Measurements from ENCODE around the gene BEST2. TPM values are rescaled to one million over a fixed set of nuclear protein-coding genes. Genes with fewer than 3 reads are reported as not detected.
A peak's percentile ranks its signal among the peaks of the same experiment; 100 is the strongest.
"Not testable (repeated sequence)": the region's sequence is repeated elsewhere in the genome, so short reads cannot be mapped to it uniquely, and the experiment has no call there.

Gene BEST2
- total RNA-seq, 1 donor = not detected

- Histone ChIP-seq H3K4me1 (ENCODE audit: insufficient read depth, low read length) (peaks cover 49% of the 10 kb centered on the region), H3K9me3 (ENCODE audit: low read depth, low read length) (no peaks in the 10 kb centered on the region), H3K4me3 (ENCODE audit: low read length) (peak overlapping the region; percentile 100)
Measured at GRCh38 chr19:12793290-12794195, 42.0 kb downstream of the BEST2 start.

DNA sequence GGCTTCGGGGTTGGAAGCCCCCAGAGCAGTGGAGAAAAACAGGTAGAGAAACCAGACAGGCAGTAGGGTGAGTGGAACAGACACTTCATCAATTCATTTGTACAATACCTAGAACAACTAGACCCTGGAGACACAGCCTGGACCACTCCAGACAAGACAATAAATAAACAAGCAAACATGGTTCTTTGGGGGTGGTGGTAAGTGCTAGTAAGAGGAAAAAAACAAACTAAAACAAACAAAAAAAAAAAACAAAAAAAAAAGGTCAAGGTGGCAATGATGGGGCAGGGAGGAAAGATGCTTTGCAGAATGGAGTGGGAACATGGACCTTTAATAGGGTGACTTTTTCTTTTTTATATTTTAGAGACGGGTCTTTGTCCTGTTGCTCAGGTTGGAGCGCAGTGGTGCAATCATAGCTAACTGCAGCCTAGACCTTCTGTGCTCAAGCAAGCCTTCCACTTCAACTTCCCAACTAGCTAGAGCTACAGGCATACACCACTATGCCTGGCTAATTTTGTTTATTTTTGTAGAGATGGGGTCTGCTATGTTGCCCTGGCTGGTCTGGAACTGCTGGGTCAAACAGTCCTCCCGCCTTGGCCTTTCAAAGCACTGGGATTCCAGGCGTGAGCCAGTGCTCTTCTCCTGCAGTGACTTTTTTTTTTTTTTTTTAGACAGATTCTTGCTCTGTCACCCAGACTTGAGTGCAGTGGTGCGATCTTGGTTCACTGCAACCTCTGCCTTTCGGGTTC, 42.8 kb downstream of the BEST2 start:
- H3K4me1 ChIP-seq (ENCODE audit: insufficient read depth, low read length) = peaks cover 40% of the 10 kb centered on the region
- H3K9me3 ChIP-seq (ENCODE audit: low read depth, low read length) = no peaks in the 10 kb centered on the region
- no peaks in the 10 kb centered on the region for H3K27me3 ChIP-seq (ENCODE audit: insufficient read depth, low read length)
- H3K4me3 ChIP-seq (ENCODE audit: low read length) = peak overlapping the region; percentile 100

More at GRCh38 chr19:12793290-12794195, 42.0 kb downstream of the BEST2 start:
- H3K27me3 ChIP-seq (ENCODE audit: insufficient read depth, low read length) = no peaks in the 10 kb centered on the region

GRCh38 chr19:12794971-12795381, 43.4 kb downstream of the BEST2 start:
- peaks cover 39% of the 10 kb centered on the region for H3K4me1 ChIP-seq (ENCODE audit: insufficient read depth, low read length)
- H3K9me3 ChIP-seq (ENCODE audit: low read depth, low read length) = no peaks in the 10 kb centered on the region
- H3K4me3 ChIP-seq (ENCODE audit: low read length) = no peak overlapping the region
- no peaks in the 10 kb centered on the region for H3K27me3 ChIP-seq (ENCODE audit: insufficient read depth, low read length)

DNA sequence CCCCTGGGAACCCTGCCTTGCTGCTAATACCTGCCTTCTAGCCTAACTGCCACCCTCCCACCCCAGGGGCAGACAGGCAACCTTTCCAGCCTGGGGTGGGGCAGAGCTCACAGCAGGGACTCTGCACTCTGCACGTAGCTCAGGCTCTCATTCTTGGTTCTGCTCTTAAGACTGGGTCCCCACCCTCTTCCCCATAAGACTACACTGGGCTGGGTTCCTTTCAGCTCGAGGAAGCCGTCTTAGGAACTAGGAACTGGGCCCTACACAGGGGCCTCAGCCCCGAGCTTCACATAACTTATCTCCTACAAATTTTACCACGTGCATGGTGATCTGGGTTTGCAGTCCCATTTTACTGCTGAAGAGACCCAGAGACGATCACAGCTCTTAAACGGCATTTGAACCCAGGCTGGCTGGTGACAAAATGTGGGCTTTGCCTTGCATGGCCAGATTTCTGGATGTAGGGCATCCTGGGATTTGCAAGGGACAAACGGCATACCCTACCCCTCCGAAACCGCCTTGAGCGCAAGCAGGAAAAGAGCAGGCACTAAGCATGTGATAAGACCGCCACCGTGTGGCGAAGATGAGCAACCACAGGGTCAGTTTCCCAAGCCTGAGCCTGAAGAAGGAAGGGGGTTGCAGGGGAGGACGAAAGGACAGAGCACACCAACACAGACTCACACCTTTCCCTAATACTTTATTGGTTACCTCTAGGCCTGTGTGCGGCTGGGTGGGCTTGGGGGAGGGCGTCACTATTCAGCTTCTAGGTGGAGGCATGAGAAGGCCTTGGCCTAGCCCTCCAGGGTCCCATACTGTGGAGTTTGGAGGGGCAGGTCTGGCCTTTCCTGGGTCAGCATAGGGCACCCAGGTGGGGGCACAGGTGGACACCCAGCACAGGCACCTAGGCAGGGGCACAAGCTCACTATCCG, 44.8 kb downstream of the BEST2 start:
- H3K27me3 ChIP-seq (ENCODE audit: insufficient read depth, low read length) = peaks cover 7% of the 10 kb centered on the region
- peaks cover 42% of the 10 kb centered on the region for H3K4me1 ChIP-seq (ENCODE audit: insufficient read depth, low read length)
- no peaks in the 10 kb centered on the region for H3K9me3 ChIP-seq (ENCODE audit: low read depth, low read length)
- H3K4me3 ChIP-seq (ENCODE audit: low read length) = no peak overlapping the region

GRCh38 chr19:12797141-12797587, 45.6 kb downstream of the BEST2 start:
- peaks cover 8% of the 10 kb centered on the region for H3K27me3 ChIP-seq (ENCODE audit: insufficient read depth, low read length)
- H3K4me1 ChIP-seq (ENCODE audit: insufficient read depth, low read length) = peaks cover 50% of the 10 kb centered on the region
- H3K9me3 ChIP-seq (ENCODE audit: low read depth, low read length) = no peaks in the 10 kb centered on the region
- H3K4me3 ChIP-seq (ENCODE audit: low read length) = no peak overlapping the region

DNA sequence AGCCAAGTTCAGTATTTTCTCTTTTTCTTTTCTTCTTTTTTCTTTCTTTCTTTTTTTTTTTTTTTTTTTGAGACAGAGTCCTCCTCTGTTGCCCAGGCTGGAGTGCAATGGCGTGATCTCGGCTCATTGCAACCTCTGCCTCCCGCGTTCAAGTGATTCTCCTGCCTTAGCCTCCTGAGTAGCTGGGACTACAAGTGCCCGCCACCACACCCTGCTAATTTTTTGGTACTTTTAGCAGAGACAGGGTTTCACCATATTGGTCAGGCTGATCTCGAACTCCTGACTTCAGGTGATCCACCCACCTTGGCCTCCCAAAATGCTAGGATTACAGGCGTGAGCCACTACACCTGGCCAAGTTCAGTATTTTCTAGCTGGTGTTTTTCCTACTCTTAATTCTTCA, 46.0 kb downstream of the BEST2 start:
- not testable (repeated sequence) for H3K4me3 ChIP-seq (ENCODE audit: low read length); H3K9me3 ChIP-seq (ENCODE audit: low read depth, low read length)
- Histone ChIP-seq H3K27me3 (ENCODE audit: insufficient read depth, low read length) (peaks cover 13% of the 10 kb centered on the region), H3K4me1 (ENCODE audit: insufficient read depth, low read length) (peaks cover 54% of the 10 kb centered on the region)

DNA sequence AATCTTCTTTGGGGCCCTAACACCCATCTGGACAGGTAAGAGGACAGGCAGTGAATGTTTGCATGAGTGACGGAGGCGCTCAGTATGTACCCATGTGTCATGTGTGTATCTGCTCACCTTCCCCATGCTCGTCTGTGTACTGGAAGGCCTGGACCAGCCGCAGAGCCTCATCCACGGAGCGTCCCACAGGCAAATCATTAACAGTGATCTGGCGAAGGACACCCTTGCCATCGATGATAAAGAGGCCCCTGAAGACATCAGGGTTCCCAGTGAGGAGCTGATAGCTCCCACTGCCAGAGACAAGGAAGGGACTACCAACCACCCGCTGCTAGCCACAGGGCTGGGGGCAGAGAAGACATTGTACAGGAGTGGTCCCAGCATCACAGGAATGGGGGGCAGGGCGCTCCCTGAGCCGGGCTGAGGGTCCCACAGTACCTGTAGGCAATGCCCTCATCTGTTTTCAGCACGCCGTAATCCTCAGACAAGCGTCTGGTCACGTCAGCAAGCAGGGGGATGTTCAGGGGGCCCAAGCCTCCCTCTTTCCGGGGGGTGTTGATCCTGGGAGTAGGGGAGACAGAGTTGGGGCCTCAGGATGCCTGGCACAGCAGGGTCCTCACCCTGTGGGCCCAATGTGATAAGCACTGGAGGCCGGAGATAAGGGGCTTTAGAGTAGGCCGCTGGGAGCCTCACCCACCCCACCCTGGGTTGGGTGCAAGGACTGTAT, 48.3 kb downstream of the BEST2 start:
- Histone ChIP-seq H3K4me3 (ENCODE audit: low read length) (no peak overlapping the region), H3K27me3 (ENCODE audit: insufficient read depth, low read length) (peaks cover 13% of the 10 kb centered on the region), H3K4me1 (ENCODE audit: insufficient read depth, low read length) (peaks cover 43% of the 10 kb centered on the region), H3K9me3 (ENCODE audit: low read depth, low read length) (no peaks in the 10 kb centered on the region)

- Histone ChIP-seq H3K9me3 (ENCODE audit: low read depth, low read length) (no peaks in the 10 kb centered on the region), H3K4me1 (ENCODE audit: insufficient read depth, low read length) (peaks cover 37% of the 10 kb centered on the region), H3K27me3 (ENCODE audit: insufficient read depth, low read length) (peaks cover 13% of the 10 kb centered on the region), H3K4me3 (ENCODE audit: low read length) (no peak overlapping the region)
Measured at GRCh38 chr19:12800466-12800770, 48.8 kb downstream of the BEST2 start.

GRCh38 chr19:12800923-12801465, 49.4 kb downstream of the BEST2 start:
- Histone ChIP-seq H3K4me1 (ENCODE audit: insufficient read depth, low read length) (peaks cover 32% of the 10 kb centered on the region), H3K9me3 (ENCODE audit: low read depth, low read length) (no peaks in the 10 kb centered on the region), H3K4me3 (ENCODE audit: low read length) (peak overlapping the region; percentile 57), H3K27me3 (ENCODE audit: insufficient read depth, low read length) (peaks cover 13% of the 10 kb centered on the region)

DNA sequence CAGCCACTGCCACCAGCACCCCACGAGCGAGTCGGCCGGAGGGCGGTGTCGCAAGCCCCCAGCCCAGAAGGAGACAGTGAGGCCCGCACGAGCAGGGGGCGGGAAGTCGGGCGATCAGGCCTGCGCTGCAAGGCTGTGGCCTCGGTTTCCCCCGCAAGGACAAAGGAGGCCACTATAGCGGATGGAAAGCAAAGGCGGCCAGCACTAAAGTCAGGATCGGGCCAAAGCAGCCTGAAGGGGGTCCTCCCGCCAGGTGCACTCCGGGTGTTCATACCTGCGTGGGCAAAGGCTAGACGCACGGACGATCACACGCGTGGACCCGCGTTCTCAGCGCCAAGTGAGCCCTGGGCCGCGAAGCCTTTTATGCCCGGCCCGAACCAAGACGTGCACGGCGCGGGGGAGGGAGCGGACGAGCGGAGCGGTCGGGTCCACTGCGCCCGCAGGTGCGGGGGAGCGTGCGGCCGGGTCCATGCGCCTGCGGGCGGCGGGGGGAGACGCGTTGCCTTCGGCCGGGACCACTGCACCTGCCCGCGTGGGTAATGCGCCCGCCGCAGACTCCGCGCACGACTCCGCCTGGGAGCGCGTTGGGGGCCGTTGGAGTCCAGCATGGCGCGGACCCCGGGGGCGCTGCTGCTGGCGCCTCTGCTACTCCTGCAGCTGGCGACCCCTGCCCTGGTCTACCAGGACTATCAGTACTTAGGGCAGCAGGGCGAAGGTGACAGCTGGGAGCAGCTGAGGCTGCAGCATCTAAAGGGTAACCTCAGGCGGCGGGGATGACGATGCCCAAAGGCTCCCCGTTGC, 50.1 kb downstream of the BEST2 start, which contains the start of the genes PRDX2 and THSD8:
Gene PRDX2, minus strand, starts transcription at position 335 of the 801 bp plus-strand sequence. CDS start 539 bp downstream, outside the sequence.
Gene THSD8, plus strand, starts transcription at position 604 of the 801 bp plus-strand sequence. Its CDS starts 3 bp downstream, at position 607.
- no peaks in the 10 kb centered on the region for H3K9me3 ChIP-seq (ENCODE audit: low read depth, low read length)
- peaks cover 13% of the 10 kb centered on the region for H3K27me3 ChIP-seq (ENCODE audit: insufficient read depth, low read length)
- peaks cover 27% of the 10 kb centered on the region for H3K4me1 ChIP-seq (ENCODE audit: insufficient read depth, low read length)
- H3K4me3 ChIP-seq (ENCODE audit: low read length) = peak within 1 kb of the TSS; percentile 57

DNA sequence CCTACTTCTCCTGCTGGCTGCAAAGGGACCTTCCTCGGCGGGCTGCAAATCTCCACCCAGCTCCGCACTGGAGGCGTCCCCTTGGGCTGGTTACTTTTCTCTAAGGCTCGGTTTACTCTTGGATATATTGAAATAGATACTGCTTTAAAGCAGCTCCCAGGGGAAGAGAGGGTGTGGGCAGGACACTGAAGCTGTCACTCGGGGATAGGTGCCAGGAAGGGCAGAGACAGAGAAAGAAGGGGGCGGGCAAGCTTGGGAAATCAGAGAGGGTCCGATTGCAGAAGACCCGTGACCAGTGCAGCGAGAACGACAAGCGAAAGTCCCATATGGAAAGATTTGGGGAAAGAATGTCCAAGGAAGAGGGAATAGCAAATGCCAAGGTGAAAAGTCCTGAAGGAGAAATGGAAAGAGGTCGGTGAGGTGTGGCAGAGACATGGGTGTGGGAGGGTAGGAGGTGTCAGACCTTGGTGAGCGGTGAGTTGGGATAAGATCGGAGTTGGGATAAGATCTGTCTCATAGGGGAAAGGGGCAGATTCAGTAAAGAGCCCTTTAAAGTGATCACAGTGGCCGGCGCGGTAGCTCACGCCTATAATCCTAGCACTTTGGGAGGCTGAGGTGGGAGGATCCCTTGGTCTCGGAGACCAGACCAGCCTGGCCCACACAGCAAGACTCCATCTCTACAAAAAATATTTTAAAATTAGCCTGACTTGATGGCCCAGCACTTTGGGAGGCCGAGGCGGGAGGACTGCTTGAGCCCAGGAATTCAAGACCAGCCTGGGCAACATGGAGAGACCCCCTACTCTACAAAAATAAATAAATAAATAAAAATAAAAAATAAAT, 50.9 kb downstream of the BEST2 start:
- Histone ChIP-seq H3K27me3 (ENCODE audit: insufficient read depth, low read length) (peaks cover 13% of the 10 kb centered on the region), H3K4me3 (ENCODE audit: low read length) (peak overlapping the region; percentile 57), H3K4me1 (ENCODE audit: insufficient read depth, low read length) (peaks cover 35% of the 10 kb centered on the region), H3K9me3 (ENCODE audit: low read depth, low read length) (no peaks in the 10 kb centered on the region)

- peaks cover 35% of the 10 kb centered on the region for H3K4me1 ChIP-seq (ENCODE audit: insufficient read depth, low read length)
- peaks cover 13% of the 10 kb centered on the region for H3K27me3 ChIP-seq (ENCODE audit: insufficient read depth, low read length)
- H3K4me3 ChIP-seq (ENCODE audit: low read length) = no peak overlapping the region
- H3K9me3 ChIP-seq (ENCODE audit: low read depth, low read length) = no peaks in the 10 kb centered on the region
Measured at GRCh38 chr19:12804051-12804450, 52.5 kb downstream of the BEST2 start.

Data from mononuclear cell (primary cell).